Effector memory CD8-positive, alpha-beta T cell (primary cell): ENCODE results near the gene HHIP.
"Not testable (repeated sequence)": the region's sequence is repeated elsewhere in the genome, so short reads cannot be mapped to it uniquely, and the experiment has no call there.

ENCODE experiments used
- ATAC-seq: fragments of 150-1000 bp; cut with Tn5 transposase; replicated peaks from 2 replicates; pipeline ENCODE4 v1.10.0; 2021; ENCODE audit warnings: mild to moderate bottlenecking, moderate library complexity
- DNase-seq, 3 experiments: peaks; one replicate each; pipeline ENCODE4 v3.0.0; 2021
- H3K27ac Mint-ChIP-seq, 2 donors: one replicate each; pipeline ENCODE4 v1.8.0; 2022; ENCODE audit warnings: mild to moderate bottlenecking in 2 of 2, mixed read lengths in 2 of 2, moderate library complexity in 2 of 2
- H3K27me3 Mint-ChIP-seq, 2 donors: one replicate each; pipeline ENCODE4 v1.8.0; 2022; ENCODE audit warnings: mixed read lengths in 2 of 2
- H3K36me3 Mint-ChIP-seq: one replicate; pipeline ENCODE4 v1.8.0; 2022; ENCODE audit warnings: mild to moderate bottlenecking, moderate library complexity, mixed read lengths; ENCODE audit not compliant: insufficient read depth
- H3K4me1 Mint-ChIP-seq, 2 donors: one replicate each; pipeline ENCODE4 v1.8.0; 2022; ENCODE audit warnings: low read depth in 2 of 2, mixed read lengths in 2 of 2
- H3K4me3 Mint-ChIP-seq, 2 donors: one replicate each; pipeline ENCODE4 v1.8.0; 2022; ENCODE audit warnings: mild to moderate bottlenecking in 2 of 2, mixed read lengths in 2 of 2, moderate library complexity in 2 of 2
- H3K9me3 Mint-ChIP-seq, 2 donors: one replicate each; pipeline ENCODE4 v1.8.0; 2022; ENCODE audit warnings: mixed read lengths in 2 of 2

HHIP gene

GRCh38 chr4:144768809-144769208, 122.9 kb downstream of the HHIP start:
- DNase-seq, H3K9me3 Mint-ChIP-seq, H3K27me3 Mint-ChIP-seq: not testable (repeated sequence)

GRCh38 chr4:144778364-144778763, 132.4 kb downstream of the HHIP start:
- H3K27ac Mint-ChIP-seq: no peak overlapping the region
- H3K27me3 Mint-ChIP-seq: no peaks in the 10 kb centered on the region
- no peak for DNase-seq
- H3K9me3 Mint-ChIP-seq: peaks cover 3 to 7% of the 10 kb centered on the region in 2 donors
- no peaks in the 10 kb centered on the region for H3K4me1 Mint-ChIP-seq
- no peaks in the 10 kb centered on the region for H3K36me3 Mint-ChIP-seq
- ATAC-seq: no peak
- no peak overlapping the region for H3K4me3 Mint-ChIP-seq

More at GRCh38 chr4:144768809-144769208, 122.9 kb downstream of the HHIP start:
- H3K4me1 Mint-ChIP-seq, ATAC-seq, H3K27ac Mint-ChIP-seq, H3K4me3 Mint-ChIP-seq, H3K36me3 Mint-ChIP-seq: not testable (repeated sequence)

DNA sequence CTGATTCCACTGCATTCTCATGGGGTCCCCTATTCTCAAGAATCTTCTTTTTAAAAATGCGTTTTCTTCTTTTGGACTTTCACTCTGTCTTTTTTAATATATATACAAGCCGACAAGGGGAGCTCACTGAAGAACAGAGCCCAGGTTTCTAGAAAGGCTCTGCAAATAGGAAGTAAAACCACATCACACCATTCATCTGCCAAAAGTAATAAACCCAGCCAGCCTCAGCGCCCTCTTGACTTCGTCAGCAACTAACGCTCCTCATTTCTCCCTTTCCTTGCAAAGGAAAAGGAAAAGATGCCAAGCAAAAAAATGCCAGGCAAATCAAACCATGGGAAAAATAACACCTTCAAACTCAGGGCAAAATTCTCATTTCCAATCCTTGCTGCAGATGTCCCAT, 136.4 kb downstream of the HHIP start:
- Mint-ChIP-seq H3K27me3 (no peaks in the 10 kb centered on the region), H3K4me1 (no peaks in the 10 kb centered on the region), H3K36me3 (no peaks in the 10 kb centered on the region), H3K27ac (no peak overlapping the region), H3K4me3 (no peak overlapping the region), H3K9me3 (peaks cover 0 to 3% of the 10 kb centered on the region in 2 donors)
- DNase-seq (no peak), ATAC-seq (no peak)

- no peak overlapping the region for H3K27ac Mint-ChIP-seq
- H3K36me3 Mint-ChIP-seq: no peaks in the 10 kb centered on the region
Measured at GRCh38 chr4:144785961-144786360, 140.0 kb downstream of the HHIP start.

DNA sequence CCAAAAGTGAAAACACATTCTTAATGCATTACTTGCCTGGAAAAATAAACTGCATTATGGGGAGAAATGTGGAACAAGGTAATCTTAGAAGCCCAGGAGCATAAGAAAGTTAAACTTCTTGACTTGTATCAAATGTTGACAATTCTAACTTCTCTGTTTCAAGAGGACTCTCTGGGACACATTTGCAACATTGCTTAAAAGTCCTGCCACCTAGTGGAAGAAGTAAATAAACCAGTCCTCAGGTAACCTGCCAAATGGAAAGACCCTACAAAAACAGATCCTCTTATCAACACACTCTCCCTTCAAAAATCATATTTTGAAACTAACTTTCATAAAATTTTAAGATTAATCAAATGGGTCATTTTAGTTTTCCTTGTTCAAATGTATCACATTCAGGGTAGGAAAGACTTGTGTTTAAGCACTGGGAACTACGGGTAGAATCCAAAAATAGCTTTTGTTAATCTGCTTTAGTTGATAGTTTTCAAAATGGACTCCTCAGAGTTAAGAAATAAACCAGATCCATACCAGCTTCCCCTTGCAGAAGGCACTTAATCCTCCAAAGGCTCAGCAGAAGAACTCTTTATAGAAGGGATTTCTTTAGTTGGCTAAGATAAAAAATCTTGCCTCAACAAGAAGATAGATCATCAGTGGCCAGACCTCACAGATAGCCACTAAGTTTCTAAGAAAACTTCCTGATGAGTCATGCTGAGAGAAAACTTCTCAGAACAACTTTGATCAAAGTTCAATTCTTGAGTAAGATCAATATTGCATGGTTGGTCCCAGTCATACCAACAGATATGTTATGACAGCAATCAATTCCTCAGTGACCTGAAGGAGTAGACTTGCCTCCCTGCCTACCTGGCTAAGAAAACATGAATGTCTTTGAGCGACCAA, 141.7 kb downstream of the HHIP start:
- ATAC-seq: no peak
- Mint-ChIP-seq H3K9me3 (peaks cover 0 to 2% of the 10 kb centered on the region in 2 donors), H3K4me1 (no peaks in the 10 kb centered on the region), H3K27me3 (no peaks in the 10 kb centered on the region), H3K36me3 (no peaks in the 10 kb centered on the region), H3K4me3 (no peak overlapping the region), H3K27ac (no peak overlapping the region)
- DNase-seq: no peak

More at GRCh38 chr4:144785961-144786360, 140.0 kb downstream of the HHIP start:
- Mint-ChIP-seq H3K4me3 (no peak overlapping the region), H3K9me3 (peaks cover 0 to 2% of the 10 kb centered on the region in 2 donors), H3K4me1 (no peaks in the 10 kb centered on the region), H3K27me3 (no peaks in the 10 kb centered on the region)
- no peak for ATAC-seq
- DNase-seq: no peak

DNA sequence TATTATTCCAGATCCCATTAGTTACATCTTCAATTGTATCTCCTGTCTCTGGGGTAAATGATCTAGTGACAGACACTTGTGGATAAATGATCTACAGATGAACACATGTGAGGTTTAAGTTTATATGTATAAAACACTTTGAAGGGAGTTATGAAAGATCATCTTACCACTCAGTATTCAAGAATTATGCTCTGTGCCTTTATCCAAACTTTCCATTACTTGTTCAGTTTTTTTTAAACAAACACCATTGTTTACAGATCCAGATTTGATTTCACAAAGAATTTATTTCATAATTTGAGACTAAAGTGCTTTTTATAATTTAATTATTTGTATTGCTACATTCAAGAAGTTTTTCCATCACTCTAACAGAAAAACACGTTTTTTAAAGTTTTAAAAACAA, 142.5 kb downstream of the HHIP start:
- DNase-seq (no peak), ATAC-seq (no peak)
- H3K27me3 Mint-ChIP-seq: no peaks in the 10 kb centered on the region
- no peaks in the 10 kb centered on the region for H3K36me3 Mint-ChIP-seq
- peaks cover 0 to 2% of the 10 kb centered on the region in 2 donors for H3K9me3 Mint-ChIP-seq
- H3K27ac Mint-ChIP-seq: no peak overlapping the region
- no peak overlapping the region for H3K4me3 Mint-ChIP-seq
- no peaks in the 10 kb centered on the region for H3K4me1 Mint-ChIP-seq

DNA sequence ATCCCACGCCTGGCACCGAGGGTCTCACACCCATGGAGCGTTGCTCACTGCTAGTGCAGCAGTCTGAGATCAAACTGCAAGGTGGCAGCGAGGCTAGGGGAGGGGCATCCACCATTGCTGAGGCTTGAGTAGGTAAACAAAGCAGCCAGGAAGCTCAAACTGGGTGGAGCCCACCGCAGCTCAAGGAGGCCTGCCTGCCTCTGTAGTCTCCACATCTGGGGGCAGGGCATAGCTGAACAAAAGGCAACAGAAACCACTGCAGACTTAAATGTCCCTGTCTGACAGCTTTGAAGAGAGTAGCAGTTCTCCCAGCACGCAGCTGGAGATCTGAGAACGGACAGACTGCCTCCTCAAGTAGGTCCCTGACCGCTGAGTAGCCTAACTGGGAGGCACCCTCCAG, 146.0 kb downstream of the HHIP start:
- ATAC-seq, H3K9me3 Mint-ChIP-seq, H3K27me3 Mint-ChIP-seq, DNase-seq, H3K4me3 Mint-ChIP-seq, H3K4me1 Mint-ChIP-seq, H3K36me3 Mint-ChIP-seq, H3K27ac Mint-ChIP-seq: not testable (repeated sequence)
